Measurements from ENCODE around the gene RB1. TPM values are rescaled to one million over a fixed set of nuclear protein-coding genes. Genes with fewer than 3 reads are reported as not detected.
A peak's percentile ranks its signal among the peaks of the same experiment; 100 is the strongest.

RB1 gene
- total RNA-seq, 1 experiment from 2014 or later = 104 TPM

DNA sequence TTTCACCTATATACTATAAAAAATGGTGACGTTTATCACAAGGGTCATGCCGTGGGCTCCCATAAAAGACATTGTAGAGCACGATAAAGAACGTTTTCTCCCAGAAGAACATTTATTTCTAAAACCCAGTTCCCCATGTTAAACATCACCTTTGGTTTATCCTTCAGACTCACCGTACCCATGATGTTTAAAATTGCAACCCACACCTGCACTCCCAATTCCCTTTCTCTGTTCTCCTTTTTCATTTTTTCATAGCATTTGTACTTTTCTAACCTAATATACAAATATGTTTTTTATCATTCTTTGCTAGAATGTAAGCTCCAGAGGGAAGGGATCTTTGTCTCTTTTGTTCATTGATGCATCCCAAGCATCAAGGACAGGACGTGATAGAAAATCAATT, 227.3 kb downstream of the RB1 start:
- Histone ChIP-seq H3K9me2 (replicated peaks; ENCODE audit: insufficient read depth, low read length) (no peaks in the 10 kb centered on the region), H3K27ac (ENCODE audit: low read length) (peak overlapping the region; percentile 92), H3K36me3 (ENCODE audit: insufficient read depth, low read length) (no peaks in the 10 kb centered on the region), H3K4me2 (ENCODE audit: low read depth, low read length, poor library complexity, severe bottlenecking) (peak overlapping the region; percentile 95), H3K4me1 (ENCODE audit: low read length) (peaks cover 62% of the 10 kb centered on the region), H4K20me1 (ENCODE audit: insufficient read depth, low read depth, low read length) (no peaks in the 10 kb centered on the region), H3K27me3 (ENCODE audit: low read length) (no peaks in the 10 kb centered on the region), H3K9me3 (ENCODE audit: low read length) (no peaks in the 10 kb centered on the region), H3K79me2 (ENCODE audit: low read length) (peaks cover 46% of the 10 kb centered on the region), H3K4me3 (ENCODE audit: low read length) (peak overlapping the region; percentile 75), H3K9ac (ENCODE audit: low read length) (peak overlapping the region; percentile 91), H2AFZ (ENCODE audit: low read length) (peak overlapping the region; percentile 22)
- peak; percentile 66 for DNase-seq

Small RNAs within 50 kb of the gene (small RNA-seq; reads per million reads assigned to genes)
- not detected for gene RF00017

Other genes starting within 250 kb of the RB1 start
- 33.4 and 68.3 TPM in 2 replicates for gene MED4, start 208.6 kb upstream of the RB1 start, total RNA-seq (2014; rRNA removed; shearing (Covaris generic); ENCODE audit: low replicate concordance)
- gene ITM2B, start 70.5 kb upstream of the RB1 start, total RNA-seq (2014; rRNA removed; shearing (Covaris generic); ENCODE audit: low replicate concordance) = 56.4 and 120 TPM in 2 replicates
- gene LPAR6, start 109.4 kb downstream of the RB1 start, total RNA-seq (2014; rRNA removed; shearing (Covaris generic); ENCODE audit: low replicate concordance) = not detected in 2 replicates
- gene RCBTB2, start 229.3 kb downstream of the RB1 start, total RNA-seq (2014; rRNA removed; shearing (Covaris generic); ENCODE audit: low replicate concordance) = 20.2 and 25.6 TPM in 2 replicates

Measured in Karpas-422 (cell line).